NOMO-1 (cell line): ENCODE measurements around the gene SPG7.
"Not testable (repeated sequence)": the region's sequence is repeated elsewhere in the genome, so short reads cannot be mapped to it uniquely, and the experiment has no call there.

Experiments
- DNase-seq, 2 experiments: peaks; one replicate each; lab custom pipeline; 2025; ENCODE audit not compliant: unreplicated experiment in 2 of 2; lab: John Stamatoyannopoulos, UW

SPG7 gene

DNA sequence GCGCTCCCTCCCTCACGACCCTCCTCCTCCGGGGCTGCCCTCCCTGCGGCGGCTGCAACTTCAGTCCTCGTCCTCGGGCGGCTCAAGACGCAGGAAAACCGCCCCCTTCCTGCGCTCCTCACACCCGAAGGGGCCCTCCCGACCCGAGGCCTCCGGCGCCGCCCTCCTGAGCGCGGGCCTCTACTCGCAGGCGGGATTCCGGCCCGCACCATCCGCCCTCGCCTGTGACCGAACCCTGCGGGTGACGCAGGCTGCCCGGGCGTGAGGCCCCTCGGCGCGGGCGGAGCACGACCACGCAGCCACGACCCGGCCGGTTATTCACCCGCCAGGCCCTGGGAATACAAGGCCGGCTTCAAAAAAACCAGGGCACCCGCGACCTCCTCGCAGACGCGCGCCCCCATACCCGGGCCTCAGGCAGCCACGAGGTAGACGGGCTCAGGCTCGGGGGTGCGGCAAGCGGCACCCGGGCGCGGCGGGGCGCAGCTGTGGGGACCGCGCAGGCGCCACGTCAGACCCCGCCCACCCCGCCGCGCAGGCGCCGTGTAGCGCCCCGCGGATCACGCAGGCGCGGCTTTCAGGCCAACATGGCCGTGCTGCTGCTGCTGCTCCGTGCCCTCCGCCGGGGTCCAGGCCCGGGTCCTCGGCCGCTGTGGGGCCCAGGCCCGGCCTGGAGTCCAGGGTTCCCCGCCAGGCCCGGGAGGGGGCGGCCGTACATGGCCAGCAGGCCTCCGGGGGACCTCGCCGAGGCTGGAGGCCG is at the start of gene SPG7:
Gene SPG7, plus strand, starts transcription at position 570 of the 757 bp plus-strand sequence. Its CDS starts 15 bp downstream, at position 585.
- peak; percentile 74 to 91 for DNase-seq

DNA sequence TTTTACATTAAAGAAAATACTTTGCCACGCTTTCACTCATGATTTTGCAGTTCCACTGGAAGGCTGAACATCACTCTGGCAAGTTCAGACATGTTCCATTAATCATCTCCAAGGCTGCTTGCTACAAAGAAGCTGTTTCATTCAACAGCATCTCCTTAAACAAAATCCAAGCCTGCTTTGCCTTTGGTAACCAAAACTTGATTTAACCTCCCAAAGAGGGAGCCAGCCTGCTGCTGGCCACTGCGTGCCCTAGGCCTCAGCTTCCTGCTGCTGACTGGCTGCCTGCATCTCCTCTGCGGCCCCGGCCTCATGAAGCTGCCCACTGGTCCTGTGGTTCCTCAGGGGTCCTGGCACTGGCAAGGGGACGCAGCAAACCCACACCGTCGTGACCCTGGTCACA is 49.7 kb upstream of the SPG7 start:
- DNase-seq = no peak

DNA sequence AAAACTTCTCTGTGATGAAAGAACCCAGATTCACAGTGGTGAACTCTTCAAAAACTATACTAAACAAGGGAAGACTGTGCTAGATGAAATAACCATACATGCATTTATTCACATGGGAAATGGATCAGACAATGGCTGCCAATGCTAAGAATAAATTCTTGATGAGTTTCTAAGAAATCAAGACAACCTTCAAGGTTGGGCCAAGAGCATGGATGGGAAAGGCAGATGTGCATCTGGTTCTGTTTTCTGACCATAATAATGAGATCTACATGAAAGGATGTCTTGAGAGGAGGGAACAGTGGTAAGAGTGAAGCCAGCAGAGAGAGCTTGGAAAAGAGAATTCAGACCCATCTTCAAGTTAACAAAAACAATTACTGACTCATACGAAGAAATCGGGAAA is 49.2 kb upstream of the SPG7 start:
- DNase-seq = no peak

DNA sequence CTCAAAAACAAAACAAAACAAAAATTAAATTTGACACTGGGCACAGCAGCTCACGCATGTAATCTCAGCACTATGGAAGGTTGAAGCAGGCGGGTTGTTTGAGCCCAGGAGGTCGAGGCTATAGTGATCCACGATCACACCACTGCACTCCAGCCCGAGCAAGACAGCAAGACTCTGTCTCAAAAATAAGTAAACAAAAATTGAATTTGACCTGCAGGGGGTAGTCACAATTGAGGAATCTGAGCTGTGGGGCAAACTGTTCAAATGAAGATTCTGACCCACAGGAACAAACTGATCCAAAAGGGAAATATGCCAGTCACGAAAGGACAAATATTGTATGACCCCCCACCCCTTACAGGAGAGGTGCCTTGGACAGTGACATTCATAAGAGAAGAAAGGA is 47.6 kb upstream of the SPG7 start:
- no peak for DNase-seq

DNA sequence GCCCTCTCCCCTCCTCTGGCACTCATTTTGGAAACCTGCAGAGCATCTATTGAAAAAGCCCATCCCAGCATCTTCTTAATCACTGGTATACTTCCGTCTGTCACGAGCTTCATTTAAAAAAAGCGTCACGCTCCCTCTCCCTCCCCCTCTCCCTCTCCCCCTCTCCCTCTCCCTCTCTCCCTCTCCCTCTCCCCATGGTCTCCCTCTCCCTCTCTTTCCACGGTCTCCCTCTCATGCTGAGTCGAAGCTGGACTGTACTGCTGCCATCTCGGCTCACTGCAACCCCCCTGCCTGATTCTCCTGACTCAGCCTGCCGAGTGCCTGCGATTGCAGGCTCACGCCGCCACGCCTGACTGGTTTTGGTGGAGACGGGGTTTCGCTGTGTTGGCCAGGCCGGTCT is 46.3 kb upstream of the SPG7 start:
- DNase-seq = not testable (repeated sequence)

DNA sequence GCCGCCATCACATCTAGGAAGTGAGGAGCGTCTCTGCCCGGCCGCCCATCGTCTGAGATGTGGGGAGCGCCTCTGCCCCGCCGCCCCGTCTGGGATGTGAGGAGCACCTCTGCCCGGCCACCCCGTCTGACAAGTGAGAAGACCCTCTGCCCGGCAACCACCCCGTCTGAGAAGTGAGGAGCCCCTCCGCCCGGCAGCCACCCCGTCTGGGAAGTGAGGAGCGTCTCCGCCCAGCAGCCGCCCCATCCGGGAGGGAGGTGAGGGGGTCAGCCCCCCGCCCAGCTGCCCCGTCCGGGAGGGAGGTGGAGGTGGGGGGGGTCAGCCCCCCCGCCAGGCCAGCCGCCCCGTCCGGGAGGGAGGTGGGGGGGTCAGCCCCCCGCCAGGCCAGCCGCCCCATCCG is 45.6 kb upstream of the SPG7 start:
- not testable (repeated sequence) for DNase-seq

DNA sequence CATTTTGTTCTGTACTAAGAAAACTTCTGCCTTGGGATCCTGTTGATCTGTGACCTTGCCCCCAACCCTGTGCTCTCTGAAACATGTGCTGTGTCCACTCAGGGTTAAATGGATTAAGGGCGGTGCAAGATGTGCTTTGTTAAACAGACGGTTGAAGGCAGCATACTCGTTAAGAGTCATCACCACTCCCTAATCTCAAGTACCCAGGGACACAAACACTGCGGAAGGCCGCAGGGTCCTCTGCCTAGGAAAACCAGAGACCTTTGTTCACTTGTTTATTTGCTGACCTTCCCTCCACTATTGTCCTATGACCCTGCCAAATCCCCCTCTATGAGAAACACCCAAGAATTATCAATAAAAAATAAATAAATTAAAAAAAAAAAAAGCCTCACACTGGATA is 44.9 kb upstream of the SPG7 start:
- DNase-seq = not testable (repeated sequence)

DNA sequence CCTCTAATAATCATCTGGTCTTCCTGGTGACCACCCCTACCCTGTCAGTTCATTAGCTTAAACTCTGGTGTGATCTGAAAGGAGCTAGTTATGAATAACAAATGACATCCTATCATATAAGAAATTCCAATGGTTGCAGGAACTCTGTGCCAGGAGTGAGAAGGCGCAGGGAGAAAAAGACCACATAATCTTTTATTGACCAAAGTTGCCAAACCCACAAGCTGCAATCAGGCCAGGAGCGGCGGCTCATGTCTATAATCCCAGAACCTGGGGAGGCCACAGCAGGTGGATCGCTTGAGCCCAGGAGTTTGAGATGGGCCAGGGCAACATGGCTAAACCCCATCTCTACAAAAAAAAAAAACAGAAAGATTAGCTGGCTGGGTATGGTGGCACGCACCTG is 41.3 kb upstream of the SPG7 start:
- no peak for DNase-seq

DNA sequence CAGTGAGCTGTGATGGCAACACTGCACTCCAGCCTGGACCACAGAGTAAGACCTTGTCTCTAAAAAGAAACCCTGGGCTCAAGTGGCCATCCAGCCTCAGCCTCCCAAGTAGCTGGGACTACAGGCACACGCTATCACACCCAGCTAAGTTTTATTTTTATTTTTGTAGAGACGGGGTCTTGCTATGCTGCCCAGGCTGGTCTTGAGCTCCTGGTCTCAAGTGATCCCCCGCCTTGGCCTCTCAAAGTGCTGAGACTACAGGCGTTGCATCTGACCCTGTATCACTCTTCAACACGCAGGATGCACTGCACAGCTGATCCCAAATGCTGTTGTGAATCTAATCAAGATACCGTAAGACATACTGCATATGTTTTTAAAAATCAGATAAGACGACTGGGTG is 40.8 kb upstream of the SPG7 start:
- no peak for DNase-seq

DNA sequence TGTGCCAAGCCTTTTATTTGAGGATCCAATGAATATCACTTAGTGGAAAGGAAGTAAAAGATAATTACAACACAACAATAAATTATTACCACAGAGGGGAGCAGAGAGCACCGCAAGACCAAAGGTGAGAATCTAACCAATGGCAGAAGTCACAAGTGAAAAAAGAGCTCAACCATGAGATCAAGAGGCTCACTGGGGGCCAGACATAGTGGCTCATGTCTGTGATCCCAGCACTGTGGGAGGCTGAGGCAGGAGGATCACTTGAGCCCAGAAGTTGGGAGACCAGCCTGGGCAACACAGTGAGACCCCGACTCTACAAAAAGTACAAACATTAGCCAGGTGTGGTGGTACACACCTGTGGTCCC is 35.5 kb upstream of the SPG7 start:
- peak in 1 of 2 experiments; percentile 50 for DNase-seq

DNA sequence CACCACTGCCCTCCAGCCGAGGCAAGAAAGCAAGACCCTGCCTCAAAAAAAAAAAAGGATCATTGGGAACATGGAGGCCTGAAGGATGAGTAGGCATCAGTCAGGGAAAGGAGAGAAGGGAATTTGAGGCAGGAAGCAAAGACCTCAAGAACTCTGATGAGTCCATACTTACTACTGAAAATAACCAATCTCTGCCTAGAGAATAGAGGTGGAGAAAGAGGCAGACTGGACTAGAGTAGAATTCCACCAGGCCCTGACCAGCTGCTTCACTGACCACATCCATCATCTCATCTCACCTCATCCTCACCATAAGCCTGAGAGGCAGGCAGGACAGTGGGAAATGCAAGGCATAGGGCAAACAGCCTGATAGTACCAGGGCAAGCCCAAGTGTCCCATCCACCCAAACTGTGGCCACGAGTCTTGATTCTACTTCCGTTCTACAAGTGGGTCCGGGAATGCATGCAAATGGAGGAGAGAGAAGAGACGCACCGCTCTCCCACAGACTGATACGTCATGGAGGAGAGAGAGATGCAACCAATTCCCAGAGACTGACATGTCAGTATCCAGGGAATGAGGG is 35.0 kb upstream of the SPG7 start:
- no peak for DNase-seq

DNA sequence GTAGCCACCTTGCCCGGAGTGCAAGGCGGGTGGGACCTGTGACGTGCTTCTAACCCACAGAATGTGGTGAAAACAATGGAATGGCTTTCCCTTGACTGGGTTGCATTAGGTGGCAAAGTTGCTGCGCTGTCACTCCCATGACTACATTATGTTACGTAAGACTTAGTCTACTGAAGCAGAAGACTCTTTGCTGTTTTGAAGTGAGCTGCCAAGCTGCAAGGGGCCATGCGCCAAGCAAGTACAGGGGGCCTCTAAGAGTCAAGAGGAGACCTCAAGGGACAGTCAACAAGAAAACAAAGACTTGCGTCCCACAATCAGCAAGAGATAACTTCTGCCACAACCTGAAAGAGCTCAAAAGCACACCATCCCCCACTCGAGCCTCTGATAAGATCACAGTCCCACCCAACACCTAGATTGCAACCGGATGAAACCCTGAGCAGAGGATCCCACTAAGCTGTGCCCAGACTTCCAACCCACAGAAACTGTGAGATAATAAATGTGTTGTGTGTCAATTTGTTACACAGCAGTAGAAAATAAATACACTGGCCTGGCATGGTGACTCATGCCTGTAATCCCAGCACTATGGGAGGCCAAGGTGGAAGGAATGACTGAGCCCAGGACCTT is 34.3 kb upstream of the SPG7 start:
- peak; percentile 50 to 62 for DNase-seq

DNA sequence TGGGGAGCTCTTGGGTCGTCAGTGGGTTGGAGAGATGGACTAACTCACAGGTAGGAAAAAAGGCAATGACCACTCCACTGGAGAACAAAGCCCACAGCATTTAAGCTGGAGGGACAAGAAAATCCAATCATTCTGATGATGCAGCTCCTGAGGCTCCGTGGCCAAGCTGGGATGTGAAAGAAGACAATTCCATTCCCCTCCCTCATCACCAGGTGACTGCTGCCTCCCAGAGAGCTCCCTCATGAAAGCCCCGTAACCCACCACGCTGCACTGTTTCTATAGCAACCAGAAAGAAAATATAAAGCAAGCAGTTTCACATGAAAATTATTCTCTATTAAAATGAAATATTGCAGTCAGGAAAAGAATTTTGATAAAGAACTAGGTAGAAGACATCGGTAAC is 33.1 kb upstream of the SPG7 start:
- no peak for DNase-seq

DNA sequence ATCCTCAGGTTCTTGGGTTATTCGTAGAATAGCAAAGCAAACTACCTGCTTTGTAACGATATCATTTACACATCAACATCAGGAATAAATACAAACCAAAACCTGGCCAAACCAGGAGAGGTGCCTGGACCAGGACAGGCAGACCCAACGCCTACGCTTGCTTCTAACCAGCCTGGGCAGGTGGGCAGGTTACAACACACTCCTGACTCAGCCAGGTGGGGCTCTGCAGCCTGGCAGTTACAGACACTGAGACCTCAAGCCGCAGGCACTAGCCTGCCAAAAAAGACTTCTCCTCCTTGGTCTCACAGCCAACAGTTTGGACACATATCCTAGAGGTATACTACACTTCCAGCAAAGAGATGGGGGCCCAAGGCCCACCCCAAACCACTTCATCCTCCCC is 31.8 kb upstream of the SPG7 start:
- no peak for DNase-seq

DNA sequence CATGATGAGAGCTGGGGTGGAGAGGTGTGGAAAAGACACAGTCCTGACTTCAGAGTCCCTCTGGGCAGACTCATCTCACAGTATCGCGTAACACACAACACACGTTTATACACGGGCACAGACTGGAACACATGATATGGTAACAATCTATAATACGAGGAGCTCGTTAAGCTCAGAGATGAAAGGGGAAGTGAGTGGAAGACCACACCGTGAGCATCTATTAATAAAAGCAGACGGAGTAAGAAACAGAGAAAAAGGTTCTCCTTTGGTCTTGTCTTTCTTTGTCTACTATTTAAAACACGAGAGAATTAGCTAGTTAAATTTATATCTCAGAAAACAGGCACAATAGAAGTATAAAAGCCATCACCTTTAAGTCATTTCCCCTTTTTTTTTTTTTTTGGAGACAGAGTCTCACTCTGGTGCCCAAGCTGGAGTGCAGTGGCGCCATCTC is 31.4 kb upstream of the SPG7 start:
- peak; percentile 48 to 89 for DNase-seq

DNA sequence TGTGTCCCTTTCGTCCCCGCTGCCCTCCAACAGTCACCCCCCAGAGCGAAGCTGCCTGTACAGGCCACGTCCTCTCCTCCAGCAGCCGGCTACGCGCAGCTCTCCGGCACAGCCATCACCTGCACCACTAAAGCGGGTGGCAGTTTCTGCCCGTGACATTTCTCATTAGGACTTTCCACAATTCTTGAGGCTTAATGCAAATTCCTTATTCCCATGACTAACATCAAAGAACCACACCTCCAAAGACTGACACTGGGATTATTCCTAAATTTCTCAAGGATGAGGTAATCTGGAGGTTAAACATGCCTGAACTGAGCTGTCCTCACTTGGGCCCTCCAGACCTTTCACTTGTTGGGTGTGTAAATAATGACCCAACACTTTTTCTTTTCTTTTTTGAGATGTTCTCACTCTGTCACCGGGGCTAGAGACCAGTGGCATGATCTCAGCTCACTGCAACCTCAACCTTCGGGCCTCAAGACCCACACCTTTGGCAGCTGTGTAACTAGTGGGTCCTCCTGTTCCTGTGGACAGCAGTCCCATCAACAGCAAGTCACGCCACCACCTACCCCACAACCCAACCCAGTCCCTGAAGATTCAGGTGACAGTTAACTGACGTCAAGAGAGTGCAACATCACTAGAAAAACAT is 29.5 kb upstream of the SPG7 start:
- no peak for DNase-seq

DNA sequence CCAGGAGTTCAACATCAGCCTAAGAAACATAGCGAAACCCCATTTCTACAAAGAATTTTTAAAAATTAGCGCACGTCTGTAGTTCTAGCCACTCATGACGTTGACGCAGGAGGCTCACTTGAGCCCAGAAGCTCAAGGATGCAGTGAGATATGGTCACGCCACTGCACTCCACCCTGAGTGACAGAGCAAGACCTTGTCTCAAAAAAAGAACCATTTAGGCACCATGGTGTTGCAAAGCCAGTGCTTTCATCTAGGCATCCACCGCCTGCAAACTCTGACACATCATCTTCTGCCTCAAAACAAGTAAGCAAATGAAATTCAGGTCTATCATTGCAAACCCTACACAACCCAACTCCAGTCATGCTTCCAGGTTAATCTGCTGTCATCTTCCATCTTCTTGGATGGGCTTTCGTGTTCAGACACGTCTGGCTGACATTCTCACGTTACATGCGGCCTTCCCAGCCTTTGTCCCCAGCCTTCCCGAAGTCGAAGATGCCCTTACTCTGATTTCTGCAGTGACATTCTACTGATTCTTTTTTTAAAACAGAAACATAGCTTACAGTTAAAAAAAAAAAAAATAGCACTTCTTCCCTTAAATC is 26.7 kb upstream of the SPG7 start:
- no peak for DNase-seq

DNA sequence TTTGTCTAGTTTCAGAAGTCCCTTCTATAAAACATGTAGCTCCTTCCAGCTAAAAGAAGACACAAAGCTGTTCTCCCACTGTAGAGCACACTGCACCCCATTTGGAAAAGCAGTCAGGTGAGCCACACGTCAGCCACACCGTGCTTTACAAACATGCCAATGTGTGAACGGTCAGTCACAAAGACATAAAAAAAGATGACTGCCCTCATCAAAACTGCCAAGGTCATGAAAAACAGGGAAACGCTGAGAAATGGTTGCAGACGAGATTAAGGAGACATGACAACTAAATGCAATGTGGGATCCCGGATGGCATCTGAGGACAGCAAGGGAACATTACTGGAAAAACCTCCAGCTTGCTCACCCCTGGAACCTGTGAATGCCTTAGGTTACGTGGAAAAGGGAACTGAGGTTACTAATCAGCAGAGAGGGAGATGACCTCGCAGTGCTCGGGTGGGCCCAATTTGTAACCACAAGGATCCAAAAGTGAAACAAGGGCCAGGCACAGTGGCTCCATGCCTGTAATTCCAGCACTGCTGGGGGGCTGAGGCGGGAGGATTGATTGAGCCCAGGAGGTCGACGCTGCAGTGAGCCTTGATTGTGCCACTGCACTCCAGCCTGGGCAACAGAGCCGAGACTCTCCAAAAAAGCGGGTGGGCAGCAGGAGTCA is 25.9 kb upstream of the SPG7 start:
- DNase-seq = peak in 1 of 2 experiments; percentile 3

DNA sequence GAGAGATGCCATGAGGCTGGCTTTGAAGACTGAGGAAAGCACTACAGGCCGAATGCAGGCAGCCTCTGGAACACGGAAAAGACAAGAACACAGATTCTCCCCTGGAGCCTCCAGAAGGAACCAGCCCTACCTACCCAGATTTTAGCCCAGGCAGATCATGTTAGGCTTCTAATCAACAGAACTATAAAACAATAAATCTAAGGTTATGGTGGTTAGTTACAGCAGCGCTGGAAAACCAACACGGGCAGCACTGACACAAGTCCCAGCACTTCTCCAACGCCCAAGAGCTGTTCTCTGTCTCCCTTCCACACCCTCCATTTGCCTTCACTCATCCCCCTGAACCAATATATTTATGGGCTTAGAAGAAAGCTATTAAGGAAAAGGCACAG is 25.4 kb upstream of the SPG7 start:
- DNase-seq = no peak

DNA sequence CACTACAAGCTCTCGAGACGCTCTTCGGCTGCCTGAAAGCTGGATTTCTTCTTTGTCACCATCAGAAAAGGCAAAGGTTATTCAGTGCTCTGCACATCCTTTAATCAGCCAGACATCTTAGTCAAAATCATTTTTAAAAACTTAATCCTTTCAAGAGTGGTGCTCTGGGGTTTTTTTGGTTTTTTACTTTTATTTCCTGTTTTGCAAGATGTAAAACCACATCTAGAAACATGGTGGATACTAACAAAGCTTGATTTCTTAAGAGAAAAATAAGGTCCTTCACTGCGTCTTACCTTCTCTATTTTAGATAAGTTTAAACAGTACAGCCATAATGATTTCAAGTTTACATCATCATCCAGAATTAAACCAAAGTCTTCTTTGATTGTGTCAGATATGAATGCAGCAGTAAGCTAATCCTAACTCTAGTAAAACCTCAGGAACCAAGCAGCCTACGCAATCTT is 24.1 kb upstream of the SPG7 start:
- peak; percentile 23 to 61 for DNase-seq
